ENCODE measurements around the gene UTF1.

UTF1 gene

GRCh38 chr10:133246236-133246626 lies 16.2 kb downstream of the UTF1 start:
- Histone ChIP-seq H2BK120ac (ENCODE audit: insufficient read depth, low read length, poor library complexity) (no peak overlapping the region), H2BK5ac (ENCODE audit: low read depth, low read length, poor library complexity) (no peak overlapping the region), H2AFZ (ENCODE audit: insufficient read depth, low read length, poor library complexity) (no peak overlapping the region), H3K9me3 (ENCODE audit: insufficient read depth, low read depth, low read length) (peaks cover 8% of the 10 kb centered on the region), H3K36me3 (ENCODE audit: control insufficient read depth in 1 of 2, insufficient read depth in 2 of 2, low read length in 2 of 2) (no peaks in the 10 kb centered on the region), H2BK12ac (ENCODE audit: low read length) (no peak overlapping the region), H3K4me3 (ENCODE audit: low read depth, low read length) (no peak overlapping the region), H3K4ac (ENCODE audit: low read depth, low read length) (no peak overlapping the region), H3K18ac (ENCODE audit: low read length) (no peak overlapping the region), H3K4me1 (ENCODE audit: control insufficient read depth in 1 of 2, insufficient read depth in 2 of 2, low read length in 2 of 2) (peaks cover 0 to 3% of the 10 kb centered on the region in 2 experiments), H3K14ac (ENCODE audit: low read length) (no peak overlapping the region), H3K79me2 (ENCODE audit: control insufficient read depth, insufficient read depth, low read length, poor library complexity) (no peaks in the 10 kb centered on the region), H3K27me3 (ENCODE audit: insufficient read depth, low read length) (no peaks in the 10 kb centered on the region), H2AK5ac (ENCODE audit: low read length) (no peak overlapping the region), H4K12ac (ENCODE audit: low read depth, low read length) (no peak overlapping the region), H4K8ac (ENCODE audit: low read depth, low read length) (no peak overlapping the region), H4K91ac (ENCODE audit: low read depth, low read length) (no peak overlapping the region), H3K4me2 (ENCODE audit: low read length) (no peak overlapping the region), H3K27ac (ENCODE audit: low read depth, low read length) (no peak overlapping the region), H3K23ac (ENCODE audit: low read length) (no peak overlapping the region), H3K79me1 (ENCODE audit: low read length) (peaks cover 2% of the 10 kb centered on the region), H3K9ac (ENCODE audit: low read length) (no peak overlapping the region)
- no CpG with 5 or more reads among the region's 12 CpGs for WGBS (ENCODE audit: extremely low coverage, insufficient coverage, insufficient read length)
- no peak for DNase-seq

- Histone ChIP-seq H4K8ac (ENCODE audit: low read depth, low read length) (no peak overlapping the region), H3K23ac (ENCODE audit: low read length) (no peak overlapping the region), H3K4me1 (ENCODE audit: control insufficient read depth in 1 of 2, insufficient read depth in 2 of 2, low read length in 2 of 2) (peaks cover 0 to 3% of the 10 kb centered on the region in 2 experiments), H3K4me3 (ENCODE audit: low read depth, low read length) (no peak overlapping the region), H3K14ac (ENCODE audit: low read length) (no peak overlapping the region), H4K12ac (ENCODE audit: low read depth, low read length) (no peak overlapping the region), H3K79me2 (ENCODE audit: control insufficient read depth, insufficient read depth, low read length, poor library complexity) (no peaks in the 10 kb centered on the region), H2AK5ac (ENCODE audit: low read length) (no peak overlapping the region), H3K18ac (ENCODE audit: low read length) (no peak overlapping the region), H3K4ac (ENCODE audit: low read depth, low read length) (no peak overlapping the region), H3K27ac (ENCODE audit: low read depth, low read length) (no peak overlapping the region), H4K91ac (ENCODE audit: low read depth, low read length) (no peak overlapping the region), H3K9ac (ENCODE audit: low read length) (no peak overlapping the region), H2AFZ (ENCODE audit: insufficient read depth, low read length, poor library complexity) (no peak overlapping the region), H2BK120ac (ENCODE audit: insufficient read depth, low read length, poor library complexity) (no peak overlapping the region), H3K36me3 (ENCODE audit: control insufficient read depth in 1 of 2, insufficient read depth in 2 of 2, low read length in 2 of 2) (no peaks in the 10 kb centered on the region), H2BK5ac (ENCODE audit: low read depth, low read length, poor library complexity) (no peak overlapping the region), H3K9me3 (ENCODE audit: insufficient read depth, low read depth, low read length) (peaks cover 7% of the 10 kb centered on the region), H3K27me3 (ENCODE audit: insufficient read depth, low read length) (no peaks in the 10 kb centered on the region), H2BK12ac (ENCODE audit: low read length) (no peak overlapping the region), H3K4me2 (ENCODE audit: low read length) (no peak overlapping the region), H3K79me1 (ENCODE audit: low read length) (peaks cover 2% of the 10 kb centered on the region)
- no peak for DNase-seq
- no CpG with 5 or more reads among the region's 36 CpGs for WGBS (ENCODE audit: extremely low coverage, insufficient coverage, insufficient read length)
These were observed 17.8 kb downstream of the UTF1 start for GRCh38 chr10:133247681-133248333.

- Histone ChIP-seq H3K4me3 (ENCODE audit: low read depth, low read length) (no peak overlapping the region), H4K12ac (ENCODE audit: low read depth, low read length) (no peak overlapping the region), H3K18ac (ENCODE audit: low read length) (no peak overlapping the region), H4K8ac (ENCODE audit: low read depth, low read length) (no peak overlapping the region), H3K4me1 (ENCODE audit: control insufficient read depth in 1 of 2, insufficient read depth in 2 of 2, low read length in 2 of 2) (peaks cover 0 to 3% of the 10 kb centered on the region in 2 experiments), H2BK12ac (ENCODE audit: low read length) (no peak overlapping the region), H3K9me3 (ENCODE audit: insufficient read depth, low read depth, low read length) (peaks cover 2% of the 10 kb centered on the region), H3K79me2 (ENCODE audit: control insufficient read depth, insufficient read depth, low read length, poor library complexity) (no peaks in the 10 kb centered on the region), H4K91ac (ENCODE audit: low read depth, low read length) (no peak overlapping the region), H2AFZ (ENCODE audit: insufficient read depth, low read length, poor library complexity) (no peak overlapping the region), H2BK5ac (ENCODE audit: low read depth, low read length, poor library complexity) (no peak overlapping the region), H2AK5ac (ENCODE audit: low read length) (no peak overlapping the region), H2BK120ac (ENCODE audit: insufficient read depth, low read length, poor library complexity) (no peak overlapping the region), H3K14ac (ENCODE audit: low read length) (no peak overlapping the region), H3K36me3 (ENCODE audit: control insufficient read depth in 1 of 2, insufficient read depth in 2 of 2, low read length in 2 of 2) (no peaks in the 10 kb centered on the region), H3K4me2 (ENCODE audit: low read length) (no peak overlapping the region), H3K4ac (ENCODE audit: low read depth, low read length) (no peak overlapping the region), H3K79me1 (ENCODE audit: low read length) (peaks cover 2% of the 10 kb centered on the region), H3K27ac (ENCODE audit: low read depth, low read length) (no peak overlapping the region), H3K23ac (ENCODE audit: low read length) (no peak overlapping the region), H3K27me3 (ENCODE audit: insufficient read depth, low read length) (no peaks in the 10 kb centered on the region), H3K9ac (ENCODE audit: low read length) (no peak overlapping the region)
- no CpG with 5 or more reads among the region's 12 CpGs for WGBS (ENCODE audit: extremely low coverage, insufficient coverage, insufficient read length)
- DNase-seq: no peak
These were observed 18.3 kb downstream of the UTF1 start for GRCh38 chr10:133248334-133248715.

GRCh38 chr10:133249094-133249780 lies 19.2 kb downstream of the UTF1 start:
- no peak overlapping the region for H3K4me3 ChIP-seq (ENCODE audit: low read depth, low read length)
- DNase-seq: no peak
- WGBS (ENCODE audit: extremely low coverage, insufficient coverage, insufficient read length): no CpG with 5 or more reads among the region's 21 CpGs
- H2BK120ac ChIP-seq (ENCODE audit: insufficient read depth, low read length, poor library complexity): no peak overlapping the region
- H3K23ac ChIP-seq (ENCODE audit: low read length): no peak overlapping the region
- no peak overlapping the region for H3K4me2 ChIP-seq (ENCODE audit: low read length)
- peaks cover 2% of the 10 kb centered on the region for H3K79me1 ChIP-seq (ENCODE audit: low read length)
- peaks cover 0 to 3% of the 10 kb centered on the region in 2 experiments for H3K4me1 ChIP-seq (ENCODE audit: control insufficient read depth in 1 of 2, insufficient read depth in 2 of 2, low read length in 2 of 2)
- no peaks in the 10 kb centered on the region for H3K79me2 ChIP-seq (ENCODE audit: control insufficient read depth, insufficient read depth, low read length, poor library complexity)
- no peak overlapping the region for H2BK5ac ChIP-seq (ENCODE audit: low read depth, low read length, poor library complexity)
- no peak overlapping the region for H4K12ac ChIP-seq (ENCODE audit: low read depth, low read length)
- no peak overlapping the region for H3K14ac ChIP-seq (ENCODE audit: low read length)
- peaks cover 2% of the 10 kb centered on the region for H3K9me3 ChIP-seq (ENCODE audit: insufficient read depth, low read depth, low read length)
- H4K91ac ChIP-seq (ENCODE audit: low read depth, low read length): no peak overlapping the region
- H3K27me3 ChIP-seq (ENCODE audit: insufficient read depth, low read length): no peaks in the 10 kb centered on the region
- no peak overlapping the region for H3K27ac ChIP-seq (ENCODE audit: low read depth, low read length)
- H4K8ac ChIP-seq (ENCODE audit: low read depth, low read length): no peak overlapping the region
- no peak overlapping the region for H3K18ac ChIP-seq (ENCODE audit: low read length)
- H3K9ac ChIP-seq (ENCODE audit: low read length): no peak overlapping the region
- H2AK5ac ChIP-seq (ENCODE audit: low read length): no peak overlapping the region
- H3K36me3 ChIP-seq (ENCODE audit: control insufficient read depth in 1 of 2, insufficient read depth in 2 of 2, low read length in 2 of 2): no peaks in the 10 kb centered on the region
- no peak overlapping the region for H3K4ac ChIP-seq (ENCODE audit: low read depth, low read length)
- no peak overlapping the region for H2BK12ac ChIP-seq (ENCODE audit: low read length)
- no peak overlapping the region for H2AFZ ChIP-seq (ENCODE audit: insufficient read depth, low read length, poor library complexity)
